ENCODE data around the gene PPIL1. TPM values are rescaled to one million over a fixed set of nuclear protein-coding genes. Genes with fewer than 3 reads are reported as not detected.

PPIL1 gene
- total and polyA plus RNA-seq, 3 experiments from 2014 or later = 23.3 to 68.8 (median 66.6) TPM

DNA sequence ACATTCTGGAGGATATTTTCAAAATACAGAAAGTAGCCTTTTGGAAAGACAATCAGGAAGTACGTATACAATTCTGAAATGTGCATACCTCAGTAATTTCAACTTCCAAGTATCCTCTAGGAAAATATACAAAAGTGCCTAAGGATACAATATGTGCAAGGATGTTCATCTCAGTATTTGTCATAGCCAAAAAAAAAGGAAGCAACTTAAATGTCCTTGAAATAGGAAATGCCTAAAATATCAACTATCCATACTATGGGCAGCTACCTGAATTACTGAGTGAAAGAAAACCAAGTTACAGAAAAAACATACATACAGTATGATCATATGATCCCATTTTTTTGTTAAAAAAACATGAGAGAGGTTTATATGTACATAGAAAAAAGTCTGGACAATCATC, 1.5 kb downstream of the PPIL1 start:
- peaks cover 39 to 56% (median 41%) of the 10 kb centered on the region in 3 donors for H3K4me1 Mint-ChIP-seq
- no peaks in the 10 kb centered on the region for H3K36me3 ChIP-seq (ENCODE audit: insufficient read depth, low read length)
- POLR2A ChIA-PET = interaction anchor here (3.6 kb wide), 1 partner anchor 12 kb away, joined by 21 read pairs; the partner anchor contains the start of gene C6orf89
- H3K4me1 ChIP-seq (ENCODE audit: insufficient read depth, low read length) = peaks cover 24% of the 10 kb centered on the region
- H3K4me3 ChIP-seq (ENCODE audit: low read length) = no peak overlapping the region
- peaks cover 10 to 12% of the 10 kb centered on the region in 2 donors for H3K27me3 Mint-ChIP-seq
- DNase-seq = no peak
- CTCF ChIA-PET = interaction anchor here (0.6 to 6.0 kb wide), 4 partner anchors 12 to 265 kb away, joined by 3 to 63 read pairs (median 16); partner anchors contain the start of gene C6orf89
- peak overlapping the region; percentile 89 for H3K27ac ChIP-seq (ENCODE audit: low read depth, low read length)
- no peaks in the 10 kb centered on the region for H3K27me3 ChIP-seq (ENCODE audit: insufficient read depth, low read length, poor library complexity, severe bottlenecking)
- H3K9me3 Mint-ChIP-seq = no peaks in the 10 kb centered on the region
- peaks cover 2 to 38% (median 8%) of the 10 kb centered on the region in 3 donors for H3K36me3 Mint-ChIP-seq
- H3K27ac Mint-ChIP-seq = peak overlapping the region in 5 of 8 donors; percentile 94 to 100 (median 99)
- H3K9me3 ChIP-seq (ENCODE audit: low read length) = no peaks in the 10 kb centered on the region
- H3K4me3 Mint-ChIP-seq = peak overlapping the region; percentile 96 to 100 (median 100)

GRCh38 chr6:36871686-36872085, 2.9 kb downstream of the PPIL1 start:
- Mint-ChIP-seq H3K27ac (no peak overlapping the region), H3K4me3 (peak overlapping the region in 3 of 7 donors; percentile 12 to 50 (median 23)), H3K27me3 (peaks cover under 1 to 5% of the 10 kb centered on the region in 2 donors), H3K9me3 (no peaks in the 10 kb centered on the region), H3K4me1 (peaks cover 50 to 70% (median 52%) of the 10 kb centered on the region in 3 donors), H3K36me3 (peaks cover 7 to 53% (median 17%) of the 10 kb centered on the region in 3 donors)
- CTCF ChIA-PET = interaction anchor here (1.4 to 6.0 kb wide), 3 partner anchors 13 to 146 kb away, joined by 3 to 63 read pairs (median 5); partner anchors contain the start of gene C6orf89
- no peaks in the 10 kb centered on the region for H3K36me3 ChIP-seq (ENCODE audit: insufficient read depth, low read length)
- H3K4me3 ChIP-seq (ENCODE audit: low read length) = no peak overlapping the region
- DNase-seq = no peak
- no peak overlapping the region for H3K27ac ChIP-seq (ENCODE audit: low read depth, low read length)
- POLR2A ChIA-PET = no interaction called here
- H3K4me1 ChIP-seq (ENCODE audit: insufficient read depth, low read length) = peaks cover 24% of the 10 kb centered on the region
- no peaks in the 10 kb centered on the region for H3K9me3 ChIP-seq (ENCODE audit: low read length)
- no peaks in the 10 kb centered on the region for H3K27me3 ChIP-seq (ENCODE audit: insufficient read depth, low read length, poor library complexity, severe bottlenecking)

- Histone ChIP-seq H3K27me3 (ENCODE audit: insufficient read depth, low read length, poor library complexity, severe bottlenecking) (no peaks in the 10 kb centered on the region), H3K36me3 (ENCODE audit: insufficient read depth, low read length) (no peaks in the 10 kb centered on the region), H3K9me3 (ENCODE audit: low read length) (no peaks in the 10 kb centered on the region), H3K4me3 (ENCODE audit: low read length) (no peak overlapping the region), H3K27ac (ENCODE audit: low read depth, low read length) (no peak overlapping the region), H3K4me1 (ENCODE audit: insufficient read depth, low read length) (peaks cover 3% of the 10 kb centered on the region)
- Mint-ChIP-seq H3K36me3 (peaks cover 7 to 83% (median 36%) of the 10 kb centered on the region in 3 donors), H3K27me3 (no peaks in the 10 kb centered on the region), H3K4me3 (peak overlapping the region in 1 of 7 donors; percentile 4), H3K9me3 (no peaks in the 10 kb centered on the region), H3K4me1 (peaks cover 56 to 74% (median 59%) of the 10 kb centered on the region in 3 donors), H3K27ac (peak overlapping the region in 2 of 8 donors; percentile 4 to 12)
- CTCF ChIA-PET = interaction anchor here (1.9 kb wide), 1 partner anchor 17 kb away, joined by 4 read pairs; no protein-coding TSS in a partner anchor
- POLR2A ChIA-PET = no interaction called here
- DNase-seq = no peak
Measured at GRCh38 chr6:36867471-36868224, 7.0 kb downstream of the PPIL1 start.

GRCh38 chr6:36865835-36866234, 8.8 kb downstream of the PPIL1 start:
- CTCF ChIA-PET = interaction anchor here (1.7 to 2.2 kb wide), 2 partner anchors 15 to 153 kb away, joined by 4 to 7 read pairs; no protein-coding TSS in a partner anchor

DNA sequence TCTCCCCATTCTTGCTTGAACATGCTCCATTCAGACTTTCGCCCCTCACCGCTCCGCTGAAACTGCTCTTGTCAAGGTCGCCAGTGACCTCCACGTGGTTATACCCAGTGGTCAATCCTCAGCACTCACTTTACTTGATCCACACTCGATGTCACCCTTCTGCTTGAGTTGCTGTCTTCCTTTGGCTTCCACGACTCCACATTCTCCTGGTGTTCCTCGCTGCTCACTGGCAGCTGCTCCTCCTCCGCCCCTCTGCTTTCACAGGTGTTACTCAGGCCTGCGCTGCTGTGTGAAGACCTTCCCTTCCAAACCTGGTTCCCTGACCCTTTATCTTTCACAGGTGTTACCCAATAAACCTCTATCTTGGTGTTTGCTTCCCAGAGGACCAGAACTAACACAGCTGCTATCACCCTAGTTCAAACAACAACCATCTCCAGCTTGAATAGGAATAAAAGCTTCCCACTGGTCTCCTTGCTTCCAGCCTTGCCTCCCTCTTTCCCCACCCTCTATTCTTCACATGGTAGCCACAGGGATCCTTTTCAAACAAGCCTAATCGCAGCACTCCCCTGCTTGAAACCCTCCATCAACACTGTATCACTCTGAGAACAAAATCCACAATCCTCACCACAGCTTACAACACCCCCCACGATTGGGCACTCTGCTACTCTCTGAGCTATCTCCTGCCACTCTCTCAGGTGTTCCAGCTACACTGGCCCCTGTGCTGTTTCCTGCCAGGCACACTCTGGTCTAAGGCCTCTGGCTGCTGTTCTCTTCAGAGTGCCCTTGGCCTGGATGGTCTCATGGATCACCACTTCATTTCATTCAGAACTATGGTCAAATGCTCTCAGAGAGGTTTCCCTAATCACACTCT, 10.7 kb downstream of the PPIL1 start:
- no peak for DNase-seq
- H3K4me3 ChIP-seq (ENCODE audit: low read length) = no peak overlapping the region
- Mint-ChIP-seq H3K27me3 (no peaks in the 10 kb centered on the region), H3K4me3 (no peak overlapping the region), H3K27ac (peak overlapping the region in 2 of 8 donors; percentile 66 to 89), H3K4me1 (peaks cover 44 to 54% (median 50%) of the 10 kb centered on the region in 3 donors), H3K36me3 (peaks cover 7 to 81% (median 32%) of the 10 kb centered on the region in 3 donors), H3K9me3 (no peaks in the 10 kb centered on the region)
- POLR2A ChIA-PET = no interaction called here
- peak overlapping the region; percentile 73 for H3K27ac ChIP-seq (ENCODE audit: low read depth, low read length)
- no peaks in the 10 kb centered on the region for H3K4me1 ChIP-seq (ENCODE audit: insufficient read depth, low read length)
- no peaks in the 10 kb centered on the region for H3K9me3 ChIP-seq (ENCODE audit: low read length)
- H3K36me3 ChIP-seq (ENCODE audit: insufficient read depth, low read length) = no peaks in the 10 kb centered on the region
- CTCF ChIA-PET = interaction anchor here (1.2 to 2.2 kb wide), 4 partner anchors 13 to 155 kb away, joined by 3 to 7 read pairs (median 4); partner anchors contain the start of gene C6orf89
- no peaks in the 10 kb centered on the region for H3K27me3 ChIP-seq (ENCODE audit: insufficient read depth, low read length, poor library complexity, severe bottlenecking)

More at GRCh38 chr6:36865835-36866234, 8.8 kb downstream of the PPIL1 start:
- Histone ChIP-seq H3K27ac (ENCODE audit: low read depth, low read length) (no peak overlapping the region), H3K4me1 (ENCODE audit: insufficient read depth, low read length) (no peaks in the 10 kb centered on the region), H3K9me3 (ENCODE audit: low read length) (no peaks in the 10 kb centered on the region), H3K36me3 (ENCODE audit: insufficient read depth, low read length) (no peaks in the 10 kb centered on the region), H3K4me3 (ENCODE audit: low read length) (no peak overlapping the region), H3K27me3 (ENCODE audit: insufficient read depth, low read length, poor library complexity, severe bottlenecking) (no peaks in the 10 kb centered on the region)
- POLR2A ChIA-PET = no interaction called here
- Mint-ChIP-seq H3K4me3 (no peak overlapping the region), H3K4me1 (peaks cover 49 to 67% (median 52%) of the 10 kb centered on the region in 3 donors), H3K27ac (peak overlapping the region in 1 of 8 donors; percentile 71), H3K9me3 (no peaks in the 10 kb centered on the region), H3K27me3 (no peaks in the 10 kb centered on the region), H3K36me3 (peaks cover 7 to 88% (median 33%) of the 10 kb centered on the region in 3 donors)
- no peak for DNase-seq

GRCh38 chr6:36862848-36863382, 11.7 kb downstream of the PPIL1 start:
- no peak for DNase-seq
- Mint-ChIP-seq H3K4me1 (peaks cover 40 to 45% (median 44%) of the 10 kb centered on the region in 3 donors), H3K27me3 (no peaks in the 10 kb centered on the region), H3K4me3 (no peak overlapping the region), H3K9me3 (no peaks in the 10 kb centered on the region), H3K27ac (peak overlapping the region in 3 of 8 donors; percentile 23 to 55 (median 32)), H3K36me3 (peaks cover 3 to 81% (median 29%) of the 10 kb centered on the region in 3 donors)
- CTCF ChIA-PET = no interaction called here
- Histone ChIP-seq H3K4me3 (ENCODE audit: low read length) (no peak overlapping the region), H3K27ac (ENCODE audit: low read depth, low read length) (peak overlapping the region; percentile 73), H3K27me3 (ENCODE audit: insufficient read depth, low read length, poor library complexity, severe bottlenecking) (no peaks in the 10 kb centered on the region), H3K9me3 (ENCODE audit: low read length) (no peaks in the 10 kb centered on the region), H3K4me1 (ENCODE audit: insufficient read depth, low read length) (no peaks in the 10 kb centered on the region), H3K36me3 (ENCODE audit: insufficient read depth, low read length) (no peaks in the 10 kb centered on the region)
- POLR2A ChIA-PET = no interaction called here

- H3K4me1 ChIP-seq (ENCODE audit: insufficient read depth, low read length) = no peaks in the 10 kb centered on the region
- H3K4me1 Mint-ChIP-seq = peaks cover 34 to 39% (median 38%) of the 10 kb centered on the region in 3 donors
- H3K27ac Mint-ChIP-seq = peak overlapping the region in 2 of 8 donors; percentile 23 to 55
- H3K9me3 Mint-ChIP-seq = no peaks in the 10 kb centered on the region
- no peak overlapping the region for H3K4me3 Mint-ChIP-seq
- H3K27me3 ChIP-seq (ENCODE audit: insufficient read depth, low read length, poor library complexity, severe bottlenecking) = no peaks in the 10 kb centered on the region
- DNase-seq = no peak
- H3K9me3 ChIP-seq (ENCODE audit: low read length) = no peaks in the 10 kb centered on the region
- H3K27me3 Mint-ChIP-seq = no peaks in the 10 kb centered on the region
- peak overlapping the region; percentile 73 for H3K27ac ChIP-seq (ENCODE audit: low read depth, low read length)
- ChIA-PET CTCF (no interaction called here), POLR2A (no interaction called here)
- H3K36me3 Mint-ChIP-seq = peaks cover 0 to 78% (median 24%) of the 10 kb centered on the region in 3 donors
- H3K4me3 ChIP-seq (ENCODE audit: low read length) = no peak overlapping the region
- no peaks in the 10 kb centered on the region for H3K36me3 ChIP-seq (ENCODE audit: insufficient read depth, low read length)
Measured at GRCh38 chr6:36862164-36862847, 12.3 kb downstream of the PPIL1 start.
